Endothelial cell of umbilical vein (primary cell): Measurements from ENCODE around the gene OR10A3.

ENCODE experiments used
- EZH2 ChIP-seq: IDR thresholded peaks from 2 replicates; pipeline ENCODE4 v1.6.1; 2012; ENCODE audit warnings: borderline replicate concordance, low read depth, mild to moderate bottlenecking, moderate library complexity, low read length, inconsistent platforms; ENCODE audit not compliant: severe bottlenecking
- FOS ChIP-seq: IDR thresholded peaks from 2 replicates; pipeline ENCODE4 v1.6.1; 2011; ENCODE audit warnings: mild to moderate bottlenecking, low read length, moderate library complexity, borderline replicate concordance; ENCODE audit not compliant: insufficient read depth
- GATA2 ChIP-seq: IDR thresholded peaks from 2 replicates; pipeline ENCODE4 v1.7.0; 2011; ENCODE audit warnings: low read depth, mild to moderate bottlenecking, moderate library complexity, mixed read lengths, low read length; ENCODE audit not compliant: insufficient read length, insufficient read depth
- JUN ChIP-seq: IDR thresholded peaks from 2 replicates; pipeline ENCODE4 v1.6.1; 2011; ENCODE audit warnings: borderline replicate concordance, low read depth; ENCODE audit not compliant: insufficient read length, insufficient read depth
- MAX ChIP-seq: IDR thresholded peaks from 2 replicates; pipeline ENCODE4 v1.6.1; 2011; ENCODE audit not compliant: insufficient read depth, insufficient read length
- MYC ChIP-seq: IDR thresholded peaks from one replicate; pipeline ENCODE4 v1.6.1; 2011; ENCODE audit warnings: mild to moderate bottlenecking, low read depth, low read length
- POLR2A ChIP-seq: IDR thresholded peaks from 2 replicates; pipeline ENCODE4 v1.6.1; 2012; ENCODE audit warnings: low read depth, mild to moderate bottlenecking, control low read depth, low read length
- POLR2AphosphoS5 ChIP-seq: IDR thresholded peaks from 2 replicates; pipeline ENCODE4 v1.6.1; 2012; ENCODE audit warnings: low read depth, mild to moderate bottlenecking, control low read depth, low read length, moderate library complexity; ENCODE audit not compliant: insufficient read depth
- TF ChIP-seq, protein P1 (sequence below), 2 donors: IDR thresholded peaks; 1 replicate in 1 of 2; 2 replicates in 1 of 2; pipeline ENCODE4 v1.5.1; 2011; ENCODE audit warnings: low read length in 2 of 2, mild to moderate bottlenecking in 2 of 2, moderate library complexity in 2 of 2, control low read depth in 1 of 2, inconsistent platforms in 1 of 2, low read depth in 1 of 2; ENCODE audit not compliant: insufficient read depth in 1 of 2; ENCODE audit errors: extremely low read depth in 1 of 2

- TF ChIP-seq, protein P1, sequence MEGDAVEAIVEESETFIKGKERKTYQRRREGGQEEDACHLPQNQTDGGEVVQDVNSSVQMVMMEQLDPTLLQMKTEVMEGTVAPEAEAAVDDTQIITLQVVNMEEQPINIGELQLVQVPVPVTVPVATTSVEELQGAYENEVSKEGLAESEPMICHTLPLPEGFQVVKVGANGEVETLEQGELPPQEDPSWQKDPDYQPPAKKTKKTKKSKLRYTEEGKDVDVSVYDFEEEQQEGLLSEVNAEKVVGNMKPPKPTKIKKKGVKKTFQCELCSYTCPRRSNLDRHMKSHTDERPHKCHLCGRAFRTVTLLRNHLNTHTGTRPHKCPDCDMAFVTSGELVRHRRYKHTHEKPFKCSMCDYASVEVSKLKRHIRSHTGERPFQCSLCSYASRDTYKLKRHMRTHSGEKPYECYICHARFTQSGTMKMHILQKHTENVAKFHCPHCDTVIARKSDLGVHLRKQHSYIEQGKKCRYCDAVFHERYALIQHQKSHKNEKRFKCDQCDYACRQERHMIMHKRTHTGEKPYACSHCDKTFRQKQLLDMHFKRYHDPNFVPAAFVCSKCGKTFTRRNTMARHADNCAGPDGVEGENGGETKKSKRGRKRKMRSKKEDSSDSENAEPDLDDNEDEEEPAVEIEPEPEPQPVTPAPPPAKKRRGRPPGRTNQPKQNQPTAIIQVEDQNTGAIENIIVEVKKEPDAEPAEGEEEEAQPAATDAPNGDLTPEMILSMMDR (IDR thresholded peaks at IDR 0.05; ENCODE audit: extremely low read depth in 1 of 2, insufficient read depth in 1 of 2, low read depth in 1 of 2, low read length in 2 of 2), result no peak
- TF ChIP-seq POLR2A (no peak), FOS (no peak), POLR2AphosphoS5 (no peak), MYC (no peak), EZH2 (no peak), MAX (no peak), JUN (no peak), GATA2 (no peak)
Measured at GRCh38 chr11:7974668-7975067, 33.2 kb upstream of the OR10A3 start.
